CD4-positive, alpha-beta T cell treated with Interferon alpha-2 for 1 hour (primary cell): ENCODE results near the gene HPCAL4.

Experiments
- DNase-seq, 2 donors: peaks; one replicate each; pipeline ENCODE4 v3.0.0-alpha.2; 2020 to 2022

HPCAL4 gene

GRCh38 chr1:39646232-39647081, 44.8 kb downstream of the HPCAL4 start:
- DNase-seq, result no peak

DNA sequence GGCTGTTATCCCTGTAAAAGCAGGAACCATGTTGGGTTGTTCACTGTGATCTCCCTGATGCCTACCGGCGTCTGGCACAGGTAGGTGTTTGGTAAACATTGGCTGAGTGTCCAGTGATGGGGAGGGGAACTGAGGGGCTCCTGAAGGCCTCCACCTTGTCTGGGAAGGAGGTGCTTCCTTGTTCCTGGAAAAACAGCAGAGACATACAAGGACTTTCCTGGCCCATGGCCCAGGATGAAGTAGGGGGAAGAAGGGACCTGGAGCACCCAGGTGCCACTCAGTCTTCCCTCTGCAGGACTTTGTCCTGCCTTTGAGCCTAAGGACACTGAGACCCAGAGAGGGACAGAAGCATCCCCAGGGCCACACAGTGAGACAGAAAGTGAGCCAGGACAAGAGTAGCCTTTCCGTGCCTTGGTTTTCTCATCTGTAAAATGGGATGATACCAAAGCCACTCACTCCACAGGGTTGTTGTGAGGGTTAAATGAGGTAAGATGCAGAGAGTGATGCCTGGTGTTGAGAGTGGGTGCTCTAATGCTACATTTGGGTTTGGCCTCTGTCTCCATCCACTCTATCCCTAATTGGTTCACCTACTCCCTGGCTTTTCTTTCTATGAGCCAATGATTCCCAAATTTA, 45.7 kb downstream of the HPCAL4 start:
- DNase-seq, result no peak

GRCh38 chr1:39643705-39644104, 47.5 kb downstream of the HPCAL4 start:
- no peak for DNase-seq

GRCh38 chr1:39642796-39643195, 48.4 kb downstream of the HPCAL4 start:
- DNase-seq, result no peak

GRCh38 chr1:39640861-39641260, 50.4 kb downstream of the HPCAL4 start:
- no peak for DNase-seq

DNA sequence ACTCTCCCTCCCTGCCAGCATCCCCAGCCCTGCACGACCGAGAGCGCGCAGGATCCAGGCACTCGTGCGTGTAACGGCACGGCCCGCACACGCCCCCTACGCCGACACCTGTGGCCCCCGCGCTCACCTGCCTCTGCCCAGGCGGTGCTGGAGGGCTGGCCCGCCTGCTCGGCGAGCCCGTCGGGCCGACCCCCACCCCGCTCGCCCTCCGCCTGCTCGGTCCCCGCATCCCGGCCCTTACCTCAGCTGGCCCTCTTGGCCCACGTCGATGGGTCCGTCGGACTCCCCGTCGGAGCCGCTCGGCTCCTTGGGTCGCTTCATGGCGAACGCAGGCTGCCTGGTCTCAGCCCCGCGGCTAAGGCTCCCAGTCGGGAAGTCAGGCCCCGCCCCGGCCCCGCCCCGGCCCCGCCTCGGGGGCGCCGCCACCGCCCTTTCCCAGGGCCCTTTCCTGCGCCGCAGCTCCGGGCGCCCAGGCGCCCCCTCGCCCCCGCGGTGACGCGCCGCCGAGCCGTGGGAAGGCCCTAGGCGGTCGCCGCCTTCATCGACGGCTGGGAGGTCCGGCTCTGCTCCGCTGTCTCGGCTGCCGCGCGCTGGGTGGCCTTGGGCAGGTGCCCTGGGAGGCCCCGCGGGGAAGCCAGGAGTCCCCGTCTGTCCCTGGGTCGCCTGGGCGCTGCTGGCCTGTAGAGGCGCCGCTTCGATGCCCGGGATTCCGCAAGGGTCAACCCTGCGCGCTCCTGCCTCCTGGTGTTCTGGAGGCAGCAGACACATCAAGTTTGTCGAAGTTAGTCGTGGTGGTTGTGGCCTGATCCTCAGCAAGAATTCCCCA, 51.7 kb downstream of the HPCAL4 start, which contains the start of gene HEYL:
TSS of gene HEYL (minus strand) at position 339 of the 826 bp plus-strand sequence. CDS start at position 321, 18 bp downstream.
- peak; percentile 38 to 66 for DNase-seq

DNA sequence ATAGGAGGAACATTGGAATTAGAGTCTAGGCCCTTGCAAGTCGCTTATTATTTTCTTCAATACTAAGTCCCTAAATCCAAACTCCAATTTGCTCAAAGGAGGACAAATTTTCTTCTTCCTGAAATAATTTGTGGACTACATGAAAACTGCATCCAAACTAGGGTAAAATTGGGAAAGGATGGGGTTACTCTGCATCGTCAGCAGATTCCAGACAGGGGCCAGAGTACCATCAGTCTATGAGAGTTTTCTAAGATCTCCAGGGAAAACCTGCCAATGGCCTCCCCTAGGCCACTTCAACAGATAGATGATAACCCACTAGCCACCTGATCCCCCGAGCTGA, 52.3 kb downstream of the HPCAL4 start:
- no peak for DNase-seq

- no peak for DNase-seq
These were observed 53.9 kb downstream of the HPCAL4 start for GRCh38 chr1:39637361-39637760.

- DNase-seq, result no peak
These were observed 55.4 kb downstream of the HPCAL4 start for GRCh38 chr1:39635871-39636210.

GRCh38 chr1:39635205-39635870, 55.9 kb downstream of the HPCAL4 start:
- no peak for DNase-seq

GRCh38 chr1:39633422-39633821, 57.8 kb downstream of the HPCAL4 start:
- no peak for DNase-seq

GRCh38 chr1:39632682-39633417, 58.4 kb downstream of the HPCAL4 start:
- DNase-seq, result no peak

DNA sequence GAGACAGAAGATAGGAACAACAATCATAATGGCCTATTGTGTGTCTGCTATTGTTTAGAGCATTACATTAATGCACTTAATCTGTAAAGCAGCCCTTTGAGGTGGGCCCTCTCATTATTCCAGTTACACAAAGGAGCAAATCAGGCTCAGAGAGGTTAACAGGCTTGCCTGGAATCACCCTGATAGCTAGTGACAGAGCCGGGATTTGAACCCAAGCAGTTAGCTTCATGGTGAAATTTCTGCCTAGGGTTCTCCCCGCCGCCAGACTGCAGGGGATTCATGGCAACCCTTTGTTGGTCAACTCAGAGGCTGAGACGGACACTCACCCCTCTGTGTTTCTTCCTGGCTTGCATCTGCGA, 58.9 kb downstream of the HPCAL4 start:
- no peak for DNase-seq

DNA sequence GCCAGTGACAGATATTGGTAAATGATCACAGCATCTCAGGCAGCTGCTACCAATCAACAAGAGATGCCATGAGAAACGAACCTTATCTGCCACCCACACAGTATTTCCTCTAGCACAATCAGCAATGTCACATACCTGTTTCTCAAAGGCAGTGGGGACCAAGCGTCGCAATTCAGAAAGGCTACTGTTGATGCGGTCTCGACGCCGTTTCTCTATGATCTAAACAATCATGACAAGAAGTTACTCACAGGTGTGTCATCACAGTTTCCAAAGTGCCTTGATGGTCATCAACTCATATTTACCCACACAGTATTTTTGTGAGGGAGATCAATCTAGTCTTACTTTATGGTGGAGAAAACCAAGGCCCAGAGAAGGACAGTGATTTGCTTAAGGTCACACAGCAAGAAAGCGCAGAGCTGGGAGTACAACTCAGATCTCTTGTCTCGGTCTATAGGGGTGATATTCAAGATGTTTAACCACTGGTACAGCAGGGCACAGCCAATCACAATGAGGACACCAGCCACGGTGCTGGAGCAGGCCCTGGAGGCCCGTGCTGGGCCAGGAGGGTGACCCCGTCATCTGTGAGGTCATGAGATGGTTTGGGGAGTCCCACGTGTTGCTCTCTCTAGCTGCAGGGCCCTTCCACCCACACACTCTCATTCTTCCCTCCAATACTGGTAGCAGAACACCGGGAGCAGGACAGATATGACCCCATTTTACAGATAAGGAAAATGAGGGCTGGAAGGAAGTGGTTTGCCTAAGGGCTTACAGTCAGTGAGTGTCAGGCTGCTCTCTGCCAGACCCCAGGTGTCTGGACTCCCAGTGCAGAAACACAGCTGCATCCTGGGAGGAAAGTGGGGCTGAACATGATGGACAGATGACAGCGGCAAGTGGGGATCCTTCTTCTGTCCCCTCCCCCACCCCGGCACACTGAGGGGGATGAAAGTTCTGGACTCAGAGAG, 59.6 kb downstream of the HPCAL4 start:
- no peak for DNase-seq

- no peak for DNase-seq
These were observed 62.4 kb downstream of the HPCAL4 start for GRCh38 chr1:39628807-39629350.
